GM18951 (cell line): ENCODE results near the gene BCLAF1.

Experiments
- POLR2A ChIP-seq: IDR thresholded peaks from 4 replicates; pipeline ENCODE4 v1.6.1; 2011; ENCODE audit warnings: mild to moderate bottlenecking; ENCODE audit not compliant: insufficient read length, insufficient read depth; ENCODE audit errors: extremely low read depth
- in situ Hi-C: fragments of 300-500 bp; cut with MboI; formaldehyde crosslinking; loops from one replicate; pipeline ENCODE4 v1.12.0; 2022; ENCODE audit warnings: low sequenced_read_pairs, mixed read lengths, inconsistent platforms; ENCODE audit not compliant: unreplicated experiment

Gene BCLAF1

GRCh38 chr6:136249336-136249735 lies 40.3 kb downstream of the BCLAF1 start:
- TF ChIP-seq POLR2A, result no peak
- in situ Hi-C loops, result loop anchor here (25.0 kb wide), 1 partner anchor 712 kb away; no protein-coding TSS in a partner anchor

GRCh38 chr6:136244061-136244616 lies 45.5 kb downstream of the BCLAF1 start:
- no peak for TF ChIP-seq POLR2A
- in situ Hi-C loops, result loop anchor here (25.0 kb wide), 1 partner anchor 707 kb away; no protein-coding TSS in a partner anchor

- in situ Hi-C loops, result loop anchor here (25.0 kb wide), 1 partner anchor 699 kb away; no protein-coding TSS in a partner anchor
- no peak for TF ChIP-seq POLR2A
These were observed 53.0 kb downstream of the BCLAF1 start for GRCh38 chr6:136236466-136237293.

- in situ Hi-C loops, result loop anchor here (25.0 kb wide), 1 partner anchor 698 kb away; no protein-coding TSS in a partner anchor
- no peak for TF ChIP-seq POLR2A
These were observed 54.4 kb downstream of the BCLAF1 start for GRCh38 chr6:136235233-136235564.

GRCh38 chr6:136232701-136233100 lies 56.9 kb downstream of the BCLAF1 start:
- in situ Hi-C loops, result loop anchor here (25.0 kb wide), 1 partner anchor 695 kb away; no protein-coding TSS in a partner anchor
- no peak for TF ChIP-seq POLR2A

- TF ChIP-seq POLR2A, result no peak
- in situ Hi-C loops, result loop anchor here (25.0 kb wide), 1 partner anchor 693 kb away; no protein-coding TSS in a partner anchor
These were observed 59.3 kb downstream of the BCLAF1 start for GRCh38 chr6:136230219-136230853.

- in situ Hi-C loops, result loop anchor here (25.0 kb wide), 1 partner anchor 692 kb away; no protein-coding TSS in a partner anchor
- no peak for TF ChIP-seq POLR2A
These were observed 60.8 kb downstream of the BCLAF1 start for GRCh38 chr6:136228814-136229213.

GRCh38 chr6:136226674-136227377 lies 62.8 kb downstream of the BCLAF1 start:
- TF ChIP-seq POLR2A, result no peak
- in situ Hi-C loops, result loop anchor here (25.0 kb wide), 1 partner anchor 690 kb away; no protein-coding TSS in a partner anchor

GRCh38 chr6:136226027-136226673 lies 63.5 kb downstream of the BCLAF1 start:
- TF ChIP-seq POLR2A, result no peak
- in situ Hi-C loops, result loop anchor here (25.0 kb wide), 1 partner anchor 689 kb away; no protein-coding TSS in a partner anchor

GRCh38 chr6:136225496-136225895 lies 64.2 kb downstream of the BCLAF1 start:
- no peak for TF ChIP-seq POLR2A
- in situ Hi-C loops, result loop anchor here (25.0 kb wide), 1 partner anchor 688 kb away; no protein-coding TSS in a partner anchor

GRCh38 chr6:136224974-136225373 lies 64.7 kb downstream of the BCLAF1 start:
- in situ Hi-C loops, result loop anchor here (25.0 kb wide), 1 partner anchor 688 kb away; no protein-coding TSS in a partner anchor
